Calu3 (cell line): ENCODE measurements around the gene PLEKHO2. TPM values are rescaled to one million over a fixed set of nuclear protein-coding genes. Genes with fewer than 3 reads are reported as not detected.

Experiments used
- BruUV-seq: library from RNA; stranded (reverse); fragments of 400-500 nt; replicated peaks from 2 replicates; lab custom pipeline; 2021; lab: Mats Ljungman, UMichigan
- CTCF ChIA-PET: fragments of 300-600 bp; sonication (Branson Sonifier 250); formaldehyde crosslinking; loops from one replicate; lab custom pipeline; 2022; ENCODE audit warnings: antibody characterized with exemption; lab: Charles Lee
- DNase-seq: peaks from one replicate; pipeline ENCODE4 v3.0.0; 2022
- H3K27ac Mint-ChIP-seq: one replicate; pipeline ENCODE4 v1.8.0; 2022; ENCODE audit warnings: mixed read lengths; ENCODE audit not compliant: unreplicated experiment
- H3K27me3 Mint-ChIP-seq: one replicate; pipeline ENCODE4 v1.8.0; 2022; ENCODE audit warnings: mixed read lengths; ENCODE audit not compliant: unreplicated experiment
- H3K36me3 Mint-ChIP-seq: one replicate; pipeline ENCODE4 v1.8.0; 2022; ENCODE audit warnings: mild to moderate bottlenecking, moderate library complexity, mixed read lengths; ENCODE audit not compliant: insufficient read depth, unreplicated experiment
- H3K4me1 Mint-ChIP-seq: one replicate; pipeline ENCODE4 v1.8.0; 2022; ENCODE audit warnings: mild to moderate bottlenecking, low read depth, mixed read lengths; ENCODE audit not compliant: unreplicated experiment
- H3K4me3 Mint-ChIP-seq: one replicate; pipeline ENCODE4 v1.8.0; 2022; ENCODE audit warnings: mild to moderate bottlenecking, low read depth, moderate library complexity, mixed read lengths; ENCODE audit not compliant: unreplicated experiment
- H3K9me3 Mint-ChIP-seq: one replicate; pipeline ENCODE4 v1.8.0; 2022; ENCODE audit warnings: low read depth, mixed read lengths; ENCODE audit not compliant: unreplicated experiment
- CTCF ChIP-seq: fragments of 200-600 bp; IDR thresholded peaks from one replicate; pipeline ENCODE4 v1.8.0; 2022; ENCODE audit warnings: antibody characterized with exemption; ENCODE audit not compliant: unreplicated experiment
- intact Hi-C: fragments of 100-400 bp; cut with micrococcal nuclease; formaldehyde crosslinking; loops from one replicate; pipeline ENCODE4 v1.10.0; 2022; ENCODE audit not compliant: unreplicated experiment
- total RNA-seq: library from RNA; stranded (reverse); gene quantifications from 2 replicates; pipeline ENCODE4 v1.2.3, GENCODE V29; 2022

PLEKHO2 gene
- total RNA-seq, 1 experiment from 2014 or later, result 2.0 TPM

GRCh38 chr15:64895285-64896065 lies 53.8 kb downstream of the PLEKHO2 start:
- CTCF ChIA-PET, result interaction anchor here (0.6 kb wide), 1 partner anchor 175 kb away, joined by 3 read pairs; no protein-coding TSS in a partner anchor
- intact Hi-C loops, result loop anchor here (1.0 kb wide), 1 partner anchor 39 kb away; no protein-coding TSS in a partner anchor
- Mint-ChIP-seq H3K4me3 (no peak overlapping the region), H3K27me3 (peaks cover 11% of the 10 kb centered on the region), H3K27ac (no peak overlapping the region), H3K9me3 (no peaks in the 10 kb centered on the region), H3K4me1 (no peaks in the 10 kb centered on the region), H3K36me3 (peaks cover 4% of the 10 kb centered on the region)
- DNase-seq, result no peak
- no TSS peak for BruUV-seq
- TF ChIP-seq CTCF, result no peak

- no peak overlapping the region for H3K27ac Mint-ChIP-seq
- H3K9me3 Mint-ChIP-seq, result no peaks in the 10 kb centered on the region
- H3K4me3 Mint-ChIP-seq, result no peak overlapping the region
- no TSS peak for BruUV-seq
- H3K36me3 Mint-ChIP-seq, result peaks cover 4% of the 10 kb centered on the region
- CTCF ChIA-PET, result interaction anchor here (0.6 to 1.0 kb wide), 2 partner anchors 66 to 195 kb away, joined by 3 to 7 read pairs; no protein-coding TSS in a partner anchor
- H3K4me1 Mint-ChIP-seq, result no peaks in the 10 kb centered on the region
- DNase-seq, result no peak
- H3K27me3 Mint-ChIP-seq, result peaks cover 4% of the 10 kb centered on the region
- intact Hi-C loops, result no loop called here
- no peak for TF ChIP-seq CTCF
Measured at GRCh38 chr15:64896371-64897069, 54.8 kb downstream of the PLEKHO2 start.

GRCh38 chr15:64897345-64897985 lies 55.8 kb downstream of the PLEKHO2 start:
- DNase-seq, result peak; percentile 24
- CTCF ChIA-PET, result interaction anchor here (0.6 to 1.0 kb wide), 2 partner anchors 67 to 196 kb away, joined by 3 to 7 read pairs; no protein-coding TSS in a partner anchor
- Mint-ChIP-seq H3K27me3 (no peaks in the 10 kb centered on the region), H3K4me1 (no peaks in the 10 kb centered on the region), H3K27ac (no peak overlapping the region), H3K4me3 (no peak overlapping the region), H3K9me3 (no peaks in the 10 kb centered on the region), H3K36me3 (peaks cover 4% of the 10 kb centered on the region)
- intact Hi-C loops, result no loop called here
- TF ChIP-seq CTCF, result no peak
- BruUV-seq, result no TSS peak

GRCh38 chr15:64898406-64898805 lies 56.7 kb downstream of the PLEKHO2 start:
- DNase-seq, result no peak
- intact Hi-C loops, result no loop called here
- CTCF ChIA-PET, result no interaction called here
- BruUV-seq, result no TSS peak
- peaks cover 4% of the 10 kb centered on the region for H3K36me3 Mint-ChIP-seq
- no peak overlapping the region for H3K4me3 Mint-ChIP-seq
- no peaks in the 10 kb centered on the region for H3K4me1 Mint-ChIP-seq
- no peak for TF ChIP-seq CTCF
- H3K27me3 Mint-ChIP-seq, result no peaks in the 10 kb centered on the region
- no peak overlapping the region for H3K27ac Mint-ChIP-seq
- no peaks in the 10 kb centered on the region for H3K9me3 Mint-ChIP-seq
